ENCODE measurements around the gene LVRN. TPM values are rescaled to one million over a fixed set of nuclear protein-coding genes. Genes with fewer than 3 reads are reported as not detected.

LVRN gene
- total and polyA plus RNA-seq, 7 donors: 0.64 to 2.0 (median 0.91) TPM

- Histone ChIP-seq H3K36me3 (ENCODE audit: insufficient read depth in 1 of 2, low read depth in 1 of 2) (no peaks in the 10 kb centered on the region), H3K27ac (no peak overlapping the region), H3K4me3 (no peak overlapping the region), H3K4me1 (no peaks in the 10 kb centered on the region), H3K9me3 (no peaks in the 10 kb centered on the region), H3K27me3 (ENCODE audit: insufficient read depth in 3 of 3, low read length in 2 of 3) (peaks cover 0 to 68% (median 24%) of the 10 kb centered on the region in 3 donors)
- DNase-seq (no peak), ATAC-seq (peak in 1 of 4 donors; percentile 54)
- WGBS, 3 donors: 20 to 23% (median 23%) methylated on average over 17 of the region's 17 CpGs
- TF ChIP-seq CTCF (IDR thresholded peaks at IDR 0.05): no peak
- intact Hi-C loops (cut with DNase I): no loop called here
These were observed 1.3 kb downstream of the LVRN start for GRCh38 chr5:115963566-115963965.

- WGBS, 3 donors: 72 to 80% (median 75%) methylated on average over 2 of the region's 2 CpGs
- no peak for ATAC-seq
- no peak overlapping the region for H3K4me3 ChIP-seq
These were observed 6.5 kb downstream of the LVRN start for GRCh38 chr5:115968770-115969169.

GRCh38 chr5:115977096-115977495 is 14.8 kb downstream of the LVRN start:
- H3K4me1 ChIP-seq: no peaks in the 10 kb centered on the region
- WGBS, 3 donors: 54 to 69% (median 66%) methylated on average over 4 of the region's 4 CpGs
- no peaks in the 10 kb centered on the region for H3K9me3 ChIP-seq
- no peaks in the 10 kb centered on the region for H3K27me3 ChIP-seq (ENCODE audit: insufficient read depth in 3 of 3, low read length in 2 of 3)
- no peak for TF ChIP-seq CTCF (IDR thresholded peaks at IDR 0.05)
- H3K4me3 ChIP-seq: no peak overlapping the region
- intact Hi-C loops (cut with DNase I): no loop called here
- no peaks in the 10 kb centered on the region for H3K36me3 ChIP-seq (ENCODE audit: insufficient read depth in 1 of 2, low read depth in 1 of 2)
- ATAC-seq (no peak), DNase-seq (no peak)
- no peak overlapping the region for H3K27ac ChIP-seq

More at GRCh38 chr5:115968770-115969169, 6.5 kb downstream of the LVRN start:
- Histone ChIP-seq H3K27me3 (ENCODE audit: insufficient read depth in 3 of 3, low read length in 2 of 3) (peaks cover 0 to 22% (median 0%) of the 10 kb centered on the region in 3 donors), H3K4me1 (no peaks in the 10 kb centered on the region), H3K27ac (no peak overlapping the region), H3K36me3 (ENCODE audit: insufficient read depth in 1 of 2, low read depth in 1 of 2) (no peaks in the 10 kb centered on the region), H3K9me3 (no peaks in the 10 kb centered on the region)
- no peak for DNase-seq
- intact Hi-C loops (cut with DNase I): no loop called here
- TF ChIP-seq CTCF (IDR thresholded peaks at IDR 0.05): no peak

- Histone ChIP-seq H3K27me3 (ENCODE audit: insufficient read depth in 3 of 3, low read length in 2 of 3) (no peaks in the 10 kb centered on the region), H3K4me3 (no peak overlapping the region), H3K36me3 (ENCODE audit: insufficient read depth in 1 of 2, low read depth in 1 of 2) (no peaks in the 10 kb centered on the region), H3K27ac (peak overlapping the region; percentile 19), H3K9me3 (no peaks in the 10 kb centered on the region), H3K4me1 (no peaks in the 10 kb centered on the region)
- DNase-seq (no peak), ATAC-seq (peak in 2 of 4 donors; percentile 39 to 72)
- WGBS, 3 donors: 29 to 37% (median 31%) methylated on average over 2 of the region's 2 CpGs
- TF ChIP-seq CTCF (IDR thresholded peaks at IDR 0.05): no peak
- intact Hi-C loops (cut with DNase I): no loop called here
These were observed 15.7 kb downstream of the LVRN start for GRCh38 chr5:115977988-115978387.

GRCh38 chr5:115978779-115979178 is 16.5 kb downstream of the LVRN start:
- H3K27me3 ChIP-seq (ENCODE audit: insufficient read depth in 3 of 3, low read length in 2 of 3): no peaks in the 10 kb centered on the region
- H3K4me3 ChIP-seq: no peak overlapping the region
- H3K36me3 ChIP-seq (ENCODE audit: insufficient read depth in 1 of 2, low read depth in 1 of 2): no peaks in the 10 kb centered on the region
- H3K27ac ChIP-seq: peak overlapping the region; percentile 19
- DNase-seq: no peak
- peak in 1 of 4 donors; percentile 27 for ATAC-seq
- 82 to 91% (median 87%) methylated on average over 2 of the region's 2 CpGs for WGBS, 3 donors
- intact Hi-C loops (cut with DNase I): no loop called here
- H3K9me3 ChIP-seq: no peaks in the 10 kb centered on the region
- TF ChIP-seq CTCF (IDR thresholded peaks at IDR 0.05): no peak
- H3K4me1 ChIP-seq: no peaks in the 10 kb centered on the region
